Glutamatergic neuron (in vitro differentiated cells): ENCODE results near the gene CHCHD10. TPM values are rescaled to one million over a fixed set of nuclear protein-coding genes. Genes with fewer than 3 reads are reported as not detected.

ENCODE experiments used
- DNase-seq: peaks from one replicate; pipeline ENCODE4 v3.0.0; 2022
- H3K27ac Mint-ChIP-seq: one replicate; pipeline ENCODE4 v1.8.0; 2020; ENCODE audit warnings: mild to moderate bottlenecking, mixed read lengths, inconsistent platforms; ENCODE audit not compliant: unreplicated experiment
- H3K27me3 Mint-ChIP-seq: one replicate; pipeline ENCODE4 v1.8.0; 2020; ENCODE audit warnings: mild to moderate bottlenecking, moderate library complexity, mixed read lengths, inconsistent platforms; ENCODE audit not compliant: unreplicated experiment
- H3K36me3 Mint-ChIP-seq: one replicate; pipeline ENCODE4 v1.8.0; 2020; ENCODE audit warnings: mild to moderate bottlenecking, mixed read lengths, inconsistent platforms; ENCODE audit not compliant: unreplicated experiment
- H3K4me1 Mint-ChIP-seq: one replicate; pipeline ENCODE4 v1.8.0; 2020; ENCODE audit warnings: mild to moderate bottlenecking, low read depth, mixed read lengths, inconsistent platforms; ENCODE audit not compliant: unreplicated experiment
- H3K4me3 Mint-ChIP-seq: one replicate; pipeline ENCODE4 v1.8.0; 2020; ENCODE audit warnings: mild to moderate bottlenecking, mixed read lengths, inconsistent platforms; ENCODE audit not compliant: unreplicated experiment
- H3K9me3 Mint-ChIP-seq: one replicate; pipeline ENCODE4 v1.8.0; 2020; ENCODE audit warnings: mild to moderate bottlenecking, moderate library complexity, mixed read lengths, inconsistent platforms; ENCODE audit not compliant: unreplicated experiment
- total RNA-seq: library from RNA; stranded (reverse); fragmentation: NEBNext Ultra II Directional; extraction: Animal tissue kit (Norgen Biotek cat#: 25700); gene quantifications from one replicate; pipeline ENCODE4 v1.2.1, GENCODE V29; 2021; ENCODE audit not compliant: unreplicated experiment
- TF ChIP-seq, protein P1 (sequence below): fragments of 200-600 bp; sonication (generic); IDR thresholded peaks from one replicate; pipeline ENCODE4 v1.5.0; 2021; ENCODE audit not compliant: partially characterized antibody, unreplicated experiment

Gene CHCHD10
- total RNA-seq, 1 donor from 2014 or later: 35.9 TPM

DNA sequence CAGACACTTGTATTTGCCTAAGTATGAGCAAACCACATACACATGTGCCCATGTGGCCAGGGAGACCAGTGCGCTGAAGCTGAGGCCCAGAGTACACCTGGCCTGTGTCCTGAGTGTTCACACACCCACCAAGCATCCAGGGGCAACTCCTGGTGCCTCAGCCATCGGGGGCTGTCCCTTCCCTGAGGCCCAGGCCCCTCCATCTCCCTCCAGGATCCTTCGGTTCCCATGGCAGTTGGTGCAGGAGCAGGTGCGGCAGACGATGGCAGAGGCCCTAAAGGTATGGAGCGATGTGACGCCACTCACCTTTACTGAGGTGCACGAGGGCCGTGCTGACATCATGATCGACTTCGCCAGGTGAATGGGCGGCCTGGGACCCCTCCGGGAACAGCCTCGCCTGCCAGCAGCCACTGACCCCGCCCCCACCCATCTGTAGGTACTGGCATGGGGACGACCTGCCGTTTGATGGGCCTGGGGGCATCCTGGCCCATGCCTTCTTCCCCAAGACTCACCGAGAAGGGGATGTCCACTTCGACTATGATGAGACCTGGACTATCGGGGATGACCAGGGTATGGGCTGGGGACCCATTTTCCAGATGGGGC lies 12.5 kb upstream of the CHCHD10 start:
- no peak overlapping the region for H3K27ac Mint-ChIP-seq
- DNase-seq: no peak
- peaks cover 16% of the 10 kb centered on the region for H3K27me3 Mint-ChIP-seq
- peaks cover 1% of the 10 kb centered on the region for H3K9me3 Mint-ChIP-seq
- TF ChIP-seq, protein P1, sequence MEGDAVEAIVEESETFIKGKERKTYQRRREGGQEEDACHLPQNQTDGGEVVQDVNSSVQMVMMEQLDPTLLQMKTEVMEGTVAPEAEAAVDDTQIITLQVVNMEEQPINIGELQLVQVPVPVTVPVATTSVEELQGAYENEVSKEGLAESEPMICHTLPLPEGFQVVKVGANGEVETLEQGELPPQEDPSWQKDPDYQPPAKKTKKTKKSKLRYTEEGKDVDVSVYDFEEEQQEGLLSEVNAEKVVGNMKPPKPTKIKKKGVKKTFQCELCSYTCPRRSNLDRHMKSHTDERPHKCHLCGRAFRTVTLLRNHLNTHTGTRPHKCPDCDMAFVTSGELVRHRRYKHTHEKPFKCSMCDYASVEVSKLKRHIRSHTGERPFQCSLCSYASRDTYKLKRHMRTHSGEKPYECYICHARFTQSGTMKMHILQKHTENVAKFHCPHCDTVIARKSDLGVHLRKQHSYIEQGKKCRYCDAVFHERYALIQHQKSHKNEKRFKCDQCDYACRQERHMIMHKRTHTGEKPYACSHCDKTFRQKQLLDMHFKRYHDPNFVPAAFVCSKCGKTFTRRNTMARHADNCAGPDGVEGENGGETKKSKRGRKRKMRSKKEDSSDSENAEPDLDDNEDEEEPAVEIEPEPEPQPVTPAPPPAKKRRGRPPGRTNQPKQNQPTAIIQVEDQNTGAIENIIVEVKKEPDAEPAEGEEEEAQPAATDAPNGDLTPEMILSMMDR: no peak
- H3K4me3 Mint-ChIP-seq: no peak overlapping the region
- H3K4me1 Mint-ChIP-seq: peaks cover 7% of the 10 kb centered on the region
- peaks cover 3% of the 10 kb centered on the region for H3K36me3 Mint-ChIP-seq

DNA sequence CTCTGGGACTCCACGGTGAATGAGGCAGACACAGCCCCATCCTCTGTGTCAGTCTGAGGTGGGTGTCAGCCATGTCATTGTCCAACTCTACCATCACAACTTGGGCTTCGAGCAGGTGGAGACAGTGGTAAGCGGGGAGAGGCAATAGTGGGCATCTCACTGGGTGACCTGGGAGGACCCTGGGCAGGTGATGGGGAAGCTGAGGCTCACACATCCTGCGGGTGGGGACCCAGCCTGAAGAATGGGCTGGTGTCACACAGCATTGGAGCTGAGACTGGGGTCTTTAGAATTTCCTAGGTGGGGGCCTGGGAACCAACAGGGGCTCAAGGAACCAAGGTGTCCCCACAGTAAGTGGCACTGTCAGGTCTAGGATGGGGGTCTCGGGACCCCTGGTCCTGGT lies 12.0 kb upstream of the CHCHD10 start:
- peaks cover 16% of the 10 kb centered on the region for H3K27me3 Mint-ChIP-seq
- H3K9me3 Mint-ChIP-seq: peaks cover 1% of the 10 kb centered on the region
- H3K27ac Mint-ChIP-seq: no peak overlapping the region
- no peak for DNase-seq
- peaks cover 3% of the 10 kb centered on the region for H3K36me3 Mint-ChIP-seq
- peaks cover 7% of the 10 kb centered on the region for H3K4me1 Mint-ChIP-seq
- TF ChIP-seq, protein P1: no peak
- no peak overlapping the region for H3K4me3 Mint-ChIP-seq

DNA sequence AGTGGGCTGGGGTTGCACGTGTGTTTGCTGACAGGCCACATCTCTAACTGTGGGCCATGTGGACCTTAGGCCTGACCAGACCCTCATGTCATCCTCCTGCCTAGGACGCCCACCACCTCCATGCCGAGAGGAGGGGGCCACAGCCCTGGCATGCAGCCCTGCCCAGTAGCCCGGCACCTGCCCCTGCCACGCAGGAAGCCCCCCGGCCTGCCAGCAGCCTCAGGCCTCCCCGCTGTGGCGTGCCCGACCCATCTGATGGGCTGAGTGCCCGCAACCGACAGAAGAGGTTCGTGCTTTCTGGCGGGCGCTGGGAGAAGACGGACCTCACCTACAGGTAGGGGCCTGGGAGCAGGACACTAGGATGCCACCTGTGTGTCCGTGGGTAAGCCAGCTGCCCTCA lies 11.3 kb upstream of the CHCHD10 start:
- Mint-ChIP-seq H3K27me3 (peaks cover 16% of the 10 kb centered on the region), H3K27ac (no peak overlapping the region), H3K9me3 (peaks cover 1% of the 10 kb centered on the region), H3K4me1 (peaks cover 7% of the 10 kb centered on the region), H3K36me3 (peaks cover 3% of the 10 kb centered on the region), H3K4me3 (no peak overlapping the region)
- DNase-seq: no peak
- TF ChIP-seq, protein P1: no peak

DNA sequence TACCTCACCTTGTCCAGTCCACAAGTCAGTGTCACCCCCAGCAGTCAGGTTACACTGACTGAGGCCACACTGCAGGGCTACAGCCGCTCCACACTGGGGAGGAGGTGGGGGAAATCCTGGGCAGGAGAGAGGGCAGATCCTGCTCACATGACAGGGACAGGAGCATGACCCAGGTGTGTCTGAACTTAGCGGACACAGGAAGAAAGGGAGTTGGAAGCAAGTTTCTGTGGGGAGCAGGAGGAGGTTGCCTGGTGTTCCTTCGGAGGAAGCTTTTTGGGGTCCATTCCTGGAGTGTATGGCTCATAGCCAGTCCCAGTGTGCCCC lies 10.8 kb upstream of the CHCHD10 start:
- Mint-ChIP-seq H3K4me3 (no peak overlapping the region), H3K9me3 (peaks cover 1% of the 10 kb centered on the region), H3K27ac (no peak overlapping the region), H3K27me3 (peaks cover 16% of the 10 kb centered on the region), H3K4me1 (peaks cover 7% of the 10 kb centered on the region), H3K36me3 (peaks cover 3% of the 10 kb centered on the region)
- TF ChIP-seq, protein P1: no peak
- DNase-seq: no peak

DNA sequence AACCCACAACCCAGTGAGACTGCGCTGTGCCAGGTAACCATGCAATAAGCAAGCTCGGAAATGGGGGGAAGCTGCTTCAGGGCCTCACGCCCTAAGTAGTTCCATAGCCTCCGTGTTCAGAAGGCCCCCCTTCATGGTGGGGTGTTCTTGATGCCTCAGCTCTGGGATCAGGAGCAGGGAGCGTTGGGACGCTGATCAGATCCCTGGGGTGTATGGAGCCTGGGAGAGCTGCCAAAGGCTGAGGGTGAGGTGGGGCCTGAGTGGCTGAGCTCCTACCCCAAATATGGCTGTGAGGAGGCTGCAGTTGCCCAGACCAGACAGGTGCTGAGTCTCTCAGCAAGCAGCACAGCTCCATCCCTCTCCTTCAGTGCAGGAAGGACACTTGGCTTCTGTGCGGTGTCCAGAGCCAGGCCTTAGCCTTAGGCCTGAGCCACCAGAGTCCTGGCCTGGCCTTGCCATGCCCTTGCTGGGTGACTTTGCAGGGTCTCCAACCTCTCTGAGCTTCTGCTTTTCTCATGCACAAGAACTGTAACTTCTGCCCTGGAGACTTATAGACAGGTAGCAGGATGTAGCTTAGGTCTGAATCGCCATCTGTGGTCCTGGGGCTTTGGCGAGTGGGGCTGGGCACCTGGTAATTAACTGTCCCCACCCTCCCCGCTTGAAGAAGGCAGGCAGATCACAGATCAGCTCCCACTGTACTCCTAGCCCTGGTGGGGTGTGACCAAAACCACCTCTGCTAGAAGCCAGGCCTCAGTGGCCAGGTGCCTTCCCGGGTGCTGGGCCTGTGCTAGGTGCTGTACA lies 10.2 kb upstream of the CHCHD10 start:
- H3K4me3 Mint-ChIP-seq: no peak overlapping the region
- H3K4me1 Mint-ChIP-seq: peaks cover 12% of the 10 kb centered on the region
- peaks cover 7% of the 10 kb centered on the region for H3K9me3 Mint-ChIP-seq
- H3K27ac Mint-ChIP-seq: no peak overlapping the region
- H3K27me3 Mint-ChIP-seq: peaks cover 20% of the 10 kb centered on the region
- H3K36me3 Mint-ChIP-seq: peaks cover 3% of the 10 kb centered on the region
- TF ChIP-seq, protein P1: no peak
- no peak for DNase-seq
